KMS-11 (cell line): ENCODE results near the gene RYR2.

Source experiments
- H2AFZ ChIP-seq: fragments of 200-600 bp; sonication (generic); 2 replicates; pipeline ENCODE4 v1.6.1; 2016; ENCODE audit warnings: antibody characterized with exemption, mixed run types, low read depth
- H3K27ac ChIP-seq: fragments of 200-600 bp; sonication (generic); 2 replicates; pipeline ENCODE4 v1.6.1; 2016; ENCODE audit warnings: mild to moderate bottlenecking, mixed run types
- H3K27me3 ChIP-seq: fragments of 200-600 bp; sonication (generic); 2 replicates; pipeline ENCODE4 v1.6.1; 2017; ENCODE audit warnings: mild to moderate bottlenecking, low read depth, mixed run types, moderate library complexity; ENCODE audit not compliant: insufficient read depth
- H3K36me3 ChIP-seq: fragments of 200-600 bp; sonication (generic); 2 replicates; pipeline ENCODE4 v1.6.1; 2017; ENCODE audit warnings: mild to moderate bottlenecking, mixed run types; ENCODE audit not compliant: insufficient read depth
- H3K4me1 ChIP-seq: fragments of 200-600 bp; sonication (generic); 2 replicates; pipeline ENCODE4 v1.6.1; 2016; ENCODE audit warnings: mild to moderate bottlenecking, low read depth, mixed run types; ENCODE audit not compliant: poor library complexity, severe bottlenecking
- H3K4me2 ChIP-seq: fragments of 200-600 bp; sonication (generic); 2 replicates; pipeline ENCODE4 v1.7.0; 2016; ENCODE audit warnings: mild to moderate bottlenecking, mixed run types
- H3K4me3 ChIP-seq: fragments of 200-600 bp; sonication (generic); IDR thresholded peaks from 2 replicates; pipeline ENCODE4 v1.6.1; 2017; ENCODE audit warnings: low read depth, low read length, mixed read lengths; ENCODE audit not compliant: insufficient read depth
- H3K79me2 ChIP-seq: fragments of 200-600 bp; sonication (generic); 2 replicates; pipeline ENCODE4 v1.6.1; 2016; ENCODE audit warnings: low read depth, mixed run types; ENCODE audit not compliant: insufficient read depth
- H3K9ac ChIP-seq: fragments of 200-600 bp; sonication (generic); 2 replicates; pipeline ENCODE4 v1.6.1; 2016; ENCODE audit warnings: mild to moderate bottlenecking, mixed run types
- H4K20me1 ChIP-seq: fragments of 200-600 bp; sonication (generic); 2 replicates; pipeline ENCODE4 v1.6.1; 2016; ENCODE audit warnings: mild to moderate bottlenecking, mixed run types; ENCODE audit not compliant: insufficient read depth
- CTCF ChIP-seq: fragments of 200-600 bp; sonication (generic); conservative IDR thresholded peaks from 2 replicates; pipeline ENCODE4 v1.6.1; 2017; ENCODE audit warnings: low read depth, mild to moderate bottlenecking, antibody characterized with exemption, low read length, moderate library complexity, mixed read lengths

Gene RYR2

DNA sequence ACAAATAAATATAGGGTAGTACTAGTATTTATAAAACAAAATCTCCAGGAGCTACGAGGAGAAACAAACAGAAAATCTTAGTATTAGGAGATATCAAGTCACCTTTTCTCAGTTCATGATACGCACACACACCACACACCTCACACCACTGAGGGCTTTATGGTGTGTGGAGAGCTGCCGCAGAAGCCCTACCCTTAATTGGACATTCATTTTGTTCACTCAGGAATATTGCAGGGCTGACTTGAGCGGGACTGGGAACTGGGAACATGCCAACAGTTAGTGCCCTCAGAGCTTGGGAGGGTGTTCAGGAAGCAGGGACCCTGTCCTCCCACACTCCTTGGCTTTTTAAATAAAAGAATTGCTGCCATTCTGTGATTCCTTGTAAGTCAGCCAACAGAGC, 386.8 kb downstream of the RYR2 start:
- Histone ChIP-seq H3K27me3 (no peaks in the 10 kb centered on the region), H3K27ac (no peak overlapping the region), H3K4me2 (no peak overlapping the region), H2AFZ (no peak overlapping the region), H3K4me3 (no peak overlapping the region), H3K9ac (no peak overlapping the region), H4K20me1 (no peaks in the 10 kb centered on the region), H3K79me2 (no peaks in the 10 kb centered on the region), H3K4me1 (no peaks in the 10 kb centered on the region), H3K36me3 (no peaks in the 10 kb centered on the region)
- no peak for TF ChIP-seq CTCF

DNA sequence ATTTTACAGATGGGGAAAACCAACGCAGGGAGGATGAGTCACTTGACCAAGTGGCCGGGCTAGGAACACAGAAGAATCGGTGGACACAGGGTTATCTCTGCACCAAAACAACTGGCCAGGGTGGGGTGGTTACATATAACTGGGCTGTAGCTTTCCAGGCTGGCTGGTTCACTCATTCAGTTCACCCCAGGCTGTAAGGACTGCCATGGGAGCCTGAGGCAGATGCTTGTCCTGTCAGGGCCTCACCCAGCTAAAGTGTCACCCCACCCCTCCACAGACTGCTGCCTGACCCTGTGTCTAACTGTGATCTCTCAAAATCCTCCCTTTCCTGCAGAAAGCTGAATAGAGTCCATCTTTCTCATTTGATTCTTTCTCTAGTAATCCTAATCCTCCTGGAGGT, 387.3 kb downstream of the RYR2 start:
- Histone ChIP-seq H3K4me3 (no peak overlapping the region), H3K27me3 (no peaks in the 10 kb centered on the region), H3K36me3 (no peaks in the 10 kb centered on the region), H3K27ac (no peak overlapping the region), H3K4me1 (no peaks in the 10 kb centered on the region), H2AFZ (no peak overlapping the region), H3K9ac (no peak overlapping the region), H3K4me2 (no peak overlapping the region), H3K79me2 (no peaks in the 10 kb centered on the region), H4K20me1 (no peaks in the 10 kb centered on the region)
- TF ChIP-seq CTCF: no peak

- Histone ChIP-seq H3K79me2 (no peaks in the 10 kb centered on the region), H3K27me3 (no peaks in the 10 kb centered on the region), H2AFZ (no peak overlapping the region), H3K36me3 (no peaks in the 10 kb centered on the region), H4K20me1 (no peaks in the 10 kb centered on the region), H3K4me3 (no peak overlapping the region), H3K4me2 (no peak overlapping the region), H3K27ac (no peak overlapping the region), H3K9ac (no peak overlapping the region), H3K4me1 (no peaks in the 10 kb centered on the region)
- TF ChIP-seq CTCF: no peak
Observed at GRCh38 chr1:237431448-237431847, 389.5 kb downstream of the RYR2 start.

GRCh38 chr1:237440346-237440745, 398.4 kb downstream of the RYR2 start:
- no peaks in the 10 kb centered on the region for H3K79me2 ChIP-seq
- no peak overlapping the region for H3K27ac ChIP-seq
- TF ChIP-seq CTCF: no peak
- no peak overlapping the region for H3K4me2 ChIP-seq
- H3K4me3 ChIP-seq: no peak overlapping the region
- no peak overlapping the region for H3K9ac ChIP-seq
- H4K20me1 ChIP-seq: no peaks in the 10 kb centered on the region
- peaks cover 26% of the 10 kb centered on the region for H3K4me1 ChIP-seq
- H3K36me3 ChIP-seq: no peaks in the 10 kb centered on the region
- no peak overlapping the region for H2AFZ ChIP-seq
- no peaks in the 10 kb centered on the region for H3K27me3 ChIP-seq
